Hepatocyte (in vitro differentiated cells): ENCODE results near the gene ZDHHC22.

Experiments used
- EZH2 ChIP-seq: fragments of 200-600 bp; sonication (generic); IDR thresholded peaks from 2 replicates; pipeline ENCODE4 v1.6.1; 2016; ENCODE audit warnings: antibody characterized with exemption, mild to moderate bottlenecking, borderline replicate concordance
- TF ChIP-seq, protein P1 (sequence below): fragments of 200-600 bp; sonication (generic); IDR thresholded peaks from 2 replicates; pipeline ENCODE4 v1.5.1; 2016; ENCODE audit warnings: antibody characterized with exemption, mild to moderate bottlenecking; ENCODE audit not compliant: poor library complexity

DNA sequence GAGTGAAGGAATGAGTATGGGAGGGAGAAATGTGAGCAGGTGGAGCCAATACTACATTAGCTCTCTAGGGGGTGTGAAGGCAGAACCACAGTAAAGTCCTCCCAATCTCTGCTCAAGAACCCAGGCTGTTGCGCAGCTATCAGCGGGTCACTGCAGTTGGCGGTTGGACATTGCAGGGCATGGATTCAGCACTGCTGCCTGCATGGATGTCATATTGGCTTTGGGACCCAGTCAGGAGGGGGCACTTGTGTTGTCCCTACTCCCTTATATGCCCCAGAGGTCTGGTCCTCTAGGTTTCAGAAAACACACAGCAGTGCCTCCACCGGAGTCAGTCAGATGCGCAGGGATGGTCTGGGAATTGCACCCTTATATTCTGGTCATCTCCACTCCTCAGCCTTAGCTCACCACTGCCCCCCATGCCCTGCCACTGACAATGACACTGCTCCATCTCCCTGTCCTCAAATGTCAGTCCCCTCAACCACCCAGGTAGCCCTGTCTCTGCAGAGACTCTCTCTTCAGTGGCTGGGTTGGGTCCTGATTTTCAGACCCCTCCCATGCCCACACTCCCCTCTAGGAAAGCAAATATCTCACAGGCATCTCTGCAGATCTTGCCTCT, 9.6 kb downstream of the ZDHHC22 start:
- TF ChIP-seq, protein P1, sequence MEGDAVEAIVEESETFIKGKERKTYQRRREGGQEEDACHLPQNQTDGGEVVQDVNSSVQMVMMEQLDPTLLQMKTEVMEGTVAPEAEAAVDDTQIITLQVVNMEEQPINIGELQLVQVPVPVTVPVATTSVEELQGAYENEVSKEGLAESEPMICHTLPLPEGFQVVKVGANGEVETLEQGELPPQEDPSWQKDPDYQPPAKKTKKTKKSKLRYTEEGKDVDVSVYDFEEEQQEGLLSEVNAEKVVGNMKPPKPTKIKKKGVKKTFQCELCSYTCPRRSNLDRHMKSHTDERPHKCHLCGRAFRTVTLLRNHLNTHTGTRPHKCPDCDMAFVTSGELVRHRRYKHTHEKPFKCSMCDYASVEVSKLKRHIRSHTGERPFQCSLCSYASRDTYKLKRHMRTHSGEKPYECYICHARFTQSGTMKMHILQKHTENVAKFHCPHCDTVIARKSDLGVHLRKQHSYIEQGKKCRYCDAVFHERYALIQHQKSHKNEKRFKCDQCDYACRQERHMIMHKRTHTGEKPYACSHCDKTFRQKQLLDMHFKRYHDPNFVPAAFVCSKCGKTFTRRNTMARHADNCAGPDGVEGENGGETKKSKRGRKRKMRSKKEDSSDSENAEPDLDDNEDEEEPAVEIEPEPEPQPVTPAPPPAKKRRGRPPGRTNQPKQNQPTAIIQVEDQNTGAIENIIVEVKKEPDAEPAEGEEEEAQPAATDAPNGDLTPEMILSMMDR, result no peak
- TF ChIP-seq EZH2, result no peak
